Spleen (tissue), 7 donors: ENCODE measurements around the gene VRK3.

ENCODE experiments used
- POLR2A ChIP-seq, 3 donors: fragments of 450-650 bp; IDR thresholded peaks; one replicate each; pipeline ENCODE4 v1.5.1; 2017; ENCODE audit warnings: antibody characterized with exemption in 3 of 3, mild to moderate bottlenecking in 1 of 3
- POLR2AphosphoS5 ChIP-seq, 3 donors: sonication (generic); formaldehyde crosslinking; IDR thresholded peaks; one replicate each; pipeline ENCODE4 v1.5.1; 2017; ENCODE audit warnings: antibody characterized with exemption in 3 of 3
- TF ChIP-seq, protein P1 (sequence below), 11 experiments: fragments of 200-600 bp in 7 of 11; fragments of 450-650 bp in 4 of 11; sonication (generic) in 4 of 11; IDR thresholded peaks in 8 of 11; conservative IDR thresholded peaks in 3 of 11; 1 replicate in 7 of 11; 2 replicates in 4 of 11; pipeline versions ENCODE4 v1.4.0 to v1.8.0; 2016 to 2021; ENCODE audit warnings: antibody characterized with exemption in 11 of 11, inconsistent platforms in 4 of 11, mild to moderate bottlenecking in 1 of 11
- donor health status: DM: no; HTN: no; CAD: no; lungs with moderate emphysema.
- donor health status: DM: no; HTN: no; CAD: no.
- donor health status: DM: no; HTN: no; CAD: no.

DNA sequence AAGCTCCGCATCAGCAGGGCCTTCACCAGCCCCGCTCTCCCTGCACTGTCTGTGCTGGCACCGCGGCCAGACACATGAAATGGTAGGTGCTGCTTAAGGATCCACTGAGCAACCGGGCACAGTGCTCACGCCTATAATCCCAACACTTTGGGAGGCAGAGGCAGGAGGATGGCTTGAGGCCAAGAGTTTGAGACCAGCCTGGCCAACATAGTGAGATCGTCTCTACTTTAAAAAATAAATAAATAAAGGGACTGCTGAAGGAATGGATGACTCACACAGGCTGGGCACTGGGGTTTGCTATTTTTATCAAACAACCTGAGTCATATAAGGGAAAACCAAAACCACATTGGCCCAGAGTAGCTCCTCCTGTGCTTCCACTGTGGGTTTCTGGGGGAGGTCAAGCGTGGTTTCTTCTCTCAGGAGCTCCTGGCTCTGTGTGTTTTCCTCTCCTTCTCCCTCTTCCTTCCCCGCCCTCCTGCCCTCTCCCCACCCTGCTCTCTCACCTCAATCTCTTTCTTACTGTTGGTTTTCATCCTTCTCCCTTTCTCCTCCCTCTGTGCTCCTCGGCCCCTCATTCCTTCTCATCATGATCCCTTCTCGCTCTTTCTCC lies 21.3 kb downstream of the VRK3 start:
- TF ChIP-seq, protein P1, sequence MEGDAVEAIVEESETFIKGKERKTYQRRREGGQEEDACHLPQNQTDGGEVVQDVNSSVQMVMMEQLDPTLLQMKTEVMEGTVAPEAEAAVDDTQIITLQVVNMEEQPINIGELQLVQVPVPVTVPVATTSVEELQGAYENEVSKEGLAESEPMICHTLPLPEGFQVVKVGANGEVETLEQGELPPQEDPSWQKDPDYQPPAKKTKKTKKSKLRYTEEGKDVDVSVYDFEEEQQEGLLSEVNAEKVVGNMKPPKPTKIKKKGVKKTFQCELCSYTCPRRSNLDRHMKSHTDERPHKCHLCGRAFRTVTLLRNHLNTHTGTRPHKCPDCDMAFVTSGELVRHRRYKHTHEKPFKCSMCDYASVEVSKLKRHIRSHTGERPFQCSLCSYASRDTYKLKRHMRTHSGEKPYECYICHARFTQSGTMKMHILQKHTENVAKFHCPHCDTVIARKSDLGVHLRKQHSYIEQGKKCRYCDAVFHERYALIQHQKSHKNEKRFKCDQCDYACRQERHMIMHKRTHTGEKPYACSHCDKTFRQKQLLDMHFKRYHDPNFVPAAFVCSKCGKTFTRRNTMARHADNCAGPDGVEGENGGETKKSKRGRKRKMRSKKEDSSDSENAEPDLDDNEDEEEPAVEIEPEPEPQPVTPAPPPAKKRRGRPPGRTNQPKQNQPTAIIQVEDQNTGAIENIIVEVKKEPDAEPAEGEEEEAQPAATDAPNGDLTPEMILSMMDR (IDR thresholded peaks at IDR 0.05 in 8 of 11, conservative IDR thresholded peaks at IDR 0.05 in 3 of 11), result no peak
- TF ChIP-seq POLR2AphosphoS5 (IDR thresholded peaks at IDR 0.05) (no peak), POLR2A (IDR thresholded peaks at IDR 0.05) (no peak)
